Astrocyte (in vitro differentiated cells and primary cell): ENCODE data around the gene ZNF385C.

Source experiments
- EZH2 ChIP-seq: IDR thresholded peaks from 2 replicates; pipeline ENCODE4 v1.6.1; 2012; ENCODE audit warnings: mild to moderate bottlenecking, low read length, inconsistent platforms; ENCODE audit not compliant: insufficient read depth
- TF ChIP-seq, protein P1 (sequence below): IDR thresholded peaks from 2 replicates; pipeline ENCODE4 v1.5.1; 2011; ENCODE audit warnings: low read depth, mild to moderate bottlenecking, inconsistent platforms, low read length, moderate library complexity; ENCODE audit not compliant: insufficient read depth

DNA sequence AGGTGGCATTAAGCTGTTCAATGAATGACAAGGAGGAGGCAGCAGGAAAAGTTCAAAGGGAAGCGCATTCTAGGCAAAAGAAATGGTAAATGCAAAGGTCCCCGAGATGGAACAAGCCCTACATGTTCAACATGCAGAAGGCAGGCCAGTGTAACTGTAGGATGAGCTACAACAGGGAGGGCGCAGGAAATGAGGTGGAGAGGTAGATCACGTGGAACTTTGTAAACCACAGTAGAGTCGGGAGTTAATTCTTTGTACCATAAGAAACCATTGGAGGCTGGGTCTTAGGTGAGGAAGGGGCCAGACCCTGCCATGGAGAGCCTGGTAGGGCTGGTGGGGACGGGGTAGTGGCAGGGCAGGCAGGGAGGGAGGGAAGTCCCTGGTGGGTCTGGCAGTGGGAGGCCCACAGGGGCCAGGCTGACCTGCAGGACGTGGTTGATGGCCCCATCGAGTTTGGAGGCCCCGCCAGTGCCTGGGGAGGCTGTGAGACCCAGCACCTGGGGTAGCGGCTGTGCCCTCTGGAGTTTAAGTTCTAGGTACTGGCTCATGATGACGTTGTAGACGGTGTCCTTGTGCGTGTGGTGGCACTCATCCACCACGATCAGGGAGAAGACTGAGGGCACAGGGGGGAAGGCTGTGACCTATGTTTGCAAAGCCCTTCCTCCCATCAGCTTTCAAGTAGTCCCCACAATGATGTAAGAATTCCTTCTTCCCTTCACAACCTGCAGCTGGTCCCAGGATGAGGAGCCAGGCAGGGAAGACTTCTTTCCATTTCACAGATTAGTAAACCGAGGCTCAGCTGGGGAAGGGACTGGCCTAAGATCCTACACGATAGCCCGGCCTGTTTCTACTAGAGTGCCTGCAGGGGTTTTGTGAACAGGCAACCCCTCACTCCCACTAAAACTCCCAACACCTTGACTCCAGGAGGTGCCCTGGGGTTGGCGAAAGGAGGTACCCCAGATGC lies 12.3 kb upstream of the ZNF385C start:
- TF ChIP-seq, protein P1, sequence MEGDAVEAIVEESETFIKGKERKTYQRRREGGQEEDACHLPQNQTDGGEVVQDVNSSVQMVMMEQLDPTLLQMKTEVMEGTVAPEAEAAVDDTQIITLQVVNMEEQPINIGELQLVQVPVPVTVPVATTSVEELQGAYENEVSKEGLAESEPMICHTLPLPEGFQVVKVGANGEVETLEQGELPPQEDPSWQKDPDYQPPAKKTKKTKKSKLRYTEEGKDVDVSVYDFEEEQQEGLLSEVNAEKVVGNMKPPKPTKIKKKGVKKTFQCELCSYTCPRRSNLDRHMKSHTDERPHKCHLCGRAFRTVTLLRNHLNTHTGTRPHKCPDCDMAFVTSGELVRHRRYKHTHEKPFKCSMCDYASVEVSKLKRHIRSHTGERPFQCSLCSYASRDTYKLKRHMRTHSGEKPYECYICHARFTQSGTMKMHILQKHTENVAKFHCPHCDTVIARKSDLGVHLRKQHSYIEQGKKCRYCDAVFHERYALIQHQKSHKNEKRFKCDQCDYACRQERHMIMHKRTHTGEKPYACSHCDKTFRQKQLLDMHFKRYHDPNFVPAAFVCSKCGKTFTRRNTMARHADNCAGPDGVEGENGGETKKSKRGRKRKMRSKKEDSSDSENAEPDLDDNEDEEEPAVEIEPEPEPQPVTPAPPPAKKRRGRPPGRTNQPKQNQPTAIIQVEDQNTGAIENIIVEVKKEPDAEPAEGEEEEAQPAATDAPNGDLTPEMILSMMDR, result no peak
- TF ChIP-seq EZH2, result no peak
